ENCODE data around the gene CHADL. TPM values are rescaled to one million over a fixed set of nuclear protein-coding genes. Genes with fewer than 3 reads are reported as not detected.
A peak's percentile ranks its signal among the peaks of the same experiment; 100 is the strongest.

CHADL gene
- total RNA-seq, 4 donors from 2014 or later, result 9.5 to 18.8 (median 15.7) TPM

- peak overlapping the region; percentile 92 for H3K27ac ChIP-seq
- peak in 1 of 2 donors; percentile 76 for DNase-seq (ENCODE audit: low spot score in 2 of 2)
- H3K27me3 ChIP-seq, result no peaks in the 10 kb centered on the region
- H3K4me3 ChIP-seq, result peak overlapping the region; percentile 74
- 1% methylated on average over 8 of the region's 30 CpGs for WGBS
- TF ChIP-seq POLR2AphosphoS5 (IDR thresholded peaks at IDR 0.05), result peak in 1 of 3 donors; percentile 35
- TF ChIP-seq POLR2A (IDR thresholded peaks at IDR 0.05), result no peak
- H3K36me3 ChIP-seq, result peaks cover 10% of the 10 kb centered on the region
- H3K4me1 ChIP-seq, result peaks cover 49% of the 10 kb centered on the region
- no peaks in the 10 kb centered on the region for H3K9me3 ChIP-seq
Measured at GRCh38 chr22:41285441-41285819, 44.7 kb upstream of the CHADL start.

GRCh38 chr22:41284465-41284864 is 43.7 kb upstream of the CHADL start:
- peak overlapping the region; percentile 92 for H3K27ac ChIP-seq
- H3K27me3 ChIP-seq, result no peaks in the 10 kb centered on the region
- H3K36me3 ChIP-seq, result peaks cover 15% of the 10 kb centered on the region
- TF ChIP-seq POLR2A (IDR thresholded peaks at IDR 0.05) (no peak), EP300 (IDR thresholded peaks at IDR 0.05) (no peak), CTCF (IDR thresholded peaks at IDR 0.05) (no peak), POLR2AphosphoS5 (IDR thresholded peaks at IDR 0.05) (no peak)
- WGBS, result 67% methylated on average over 10 of the region's 10 CpGs
- peak overlapping the region; percentile 74 for H3K4me3 ChIP-seq
- no peaks in the 10 kb centered on the region for H3K9me3 ChIP-seq
- DNase-seq (ENCODE audit: low spot score in 2 of 2), result no peak
- H3K4me1 ChIP-seq, result peaks cover 59% of the 10 kb centered on the region

GRCh38 chr22:41280854-41281253 is 40.1 kb upstream of the CHADL start:
- 65% methylated on average over 2 of the region's 2 CpGs for WGBS
- TF ChIP-seq EP300 (IDR thresholded peaks at IDR 0.05), result no peak
- TF ChIP-seq CTCF (IDR thresholded peaks at IDR 0.05), result no peak
- TF ChIP-seq POLR2A (IDR thresholded peaks at IDR 0.05), result no peak
- no peak for TF ChIP-seq POLR2AphosphoS5 (IDR thresholded peaks at IDR 0.05)
- Histone ChIP-seq H3K36me3 (peaks cover 26% of the 10 kb centered on the region), H3K27me3 (no peaks in the 10 kb centered on the region), H3K27ac (peak overlapping the region; percentile 69), H3K4me3 (no peak overlapping the region), H3K9me3 (no peaks in the 10 kb centered on the region), H3K4me1 (peaks cover 44% of the 10 kb centered on the region)
- DNase-seq (ENCODE audit: low spot score in 2 of 2), result no peak

GRCh38 chr22:41280065-41280464 is 39.3 kb upstream of the CHADL start:
- TF ChIP-seq POLR2AphosphoS5 (IDR thresholded peaks at IDR 0.05) (peak in 1 of 3 donors; percentile 29), CTCF (IDR thresholded peaks at IDR 0.05) (no peak)
- peak overlapping the region; percentile 69 for H3K27ac ChIP-seq
- WGBS, result 74% methylated on average over 3 of the region's 3 CpGs
- H3K36me3 ChIP-seq, result peaks cover 27% of the 10 kb centered on the region
- no peak overlapping the region for H3K4me3 ChIP-seq
- peaks cover 41% of the 10 kb centered on the region for H3K4me1 ChIP-seq
- DNase-seq (ENCODE audit: low spot score in 2 of 2), result no peak
- H3K27me3 ChIP-seq, result no peaks in the 10 kb centered on the region
- H3K9me3 ChIP-seq, result no peaks in the 10 kb centered on the region

GRCh38 chr22:41274856-41275255 is 34.1 kb upstream of the CHADL start:
- Histone ChIP-seq H3K27ac (no peak overlapping the region), H3K4me1 (peaks cover 30% of the 10 kb centered on the region), H3K9me3 (no peaks in the 10 kb centered on the region), H3K36me3 (peaks cover 55% of the 10 kb centered on the region), H3K27me3 (no peaks in the 10 kb centered on the region), H3K4me3 (no peak overlapping the region)
- no peak for DNase-seq (ENCODE audit: low spot score in 2 of 2)
- TF ChIP-seq CTCF (IDR thresholded peaks at IDR 0.05), result no peak
- TF ChIP-seq POLR2AphosphoS5 (IDR thresholded peaks at IDR 0.05), result no peak
- no peak for TF ChIP-seq POLR2A (IDR thresholded peaks at IDR 0.05)
- TF ChIP-seq EP300 (IDR thresholded peaks at IDR 0.05), result no peak
- 57% methylated on average over 4 of the region's 4 CpGs for WGBS

- no peak for TF ChIP-seq POLR2A (IDR thresholded peaks at IDR 0.05)
- peak in 1 of 3 donors; percentile 34 for TF ChIP-seq POLR2AphosphoS5 (IDR thresholded peaks at IDR 0.05)
- Histone ChIP-seq H3K36me3 (peaks cover 66% of the 10 kb centered on the region), H3K4me3 (no peak overlapping the region), H3K9me3 (no peaks in the 10 kb centered on the region), H3K27ac (peak overlapping the region; percentile 79), H3K27me3 (no peaks in the 10 kb centered on the region), H3K4me1 (peaks cover 22% of the 10 kb centered on the region)
- WGBS, result 70% methylated on average over 7 of the region's 7 CpGs
- no peak for DNase-seq (ENCODE audit: low spot score in 2 of 2)
Measured at GRCh38 chr22:41273128-41273527, 32.4 kb upstream of the CHADL start.

All from suprapubic skin (tissue), 4 donors.